ENCODE measurements around the gene ARF1. TPM values are rescaled to one million over a fixed set of nuclear protein-coding genes. Genes with fewer than 3 reads are reported as not detected.

ARF1 gene
- total RNA-seq, 2 experiments from 2014 or later: 163 to 322 TPM

DNA sequence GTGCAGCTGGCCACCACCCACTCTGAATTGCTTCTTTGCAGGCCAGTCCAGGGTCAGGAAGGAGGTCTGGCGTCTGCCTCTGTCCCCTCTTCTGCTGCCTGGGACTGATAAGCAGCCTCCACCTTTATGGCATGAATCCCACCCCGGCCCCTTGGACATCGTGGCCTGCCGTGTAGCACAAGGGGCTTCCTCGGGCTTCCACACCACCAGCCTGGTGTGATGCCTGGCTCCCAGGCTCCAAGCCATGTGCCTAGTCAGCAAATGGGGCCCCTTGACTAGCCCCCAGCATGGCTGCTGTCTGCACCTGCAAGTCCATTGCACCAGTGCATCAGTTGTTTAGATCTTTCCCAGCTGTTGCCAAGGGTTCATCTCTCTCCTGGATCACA lies 9.9 kb upstream of the ARF1 start:
- TF ChIP-seq, protein P1, sequence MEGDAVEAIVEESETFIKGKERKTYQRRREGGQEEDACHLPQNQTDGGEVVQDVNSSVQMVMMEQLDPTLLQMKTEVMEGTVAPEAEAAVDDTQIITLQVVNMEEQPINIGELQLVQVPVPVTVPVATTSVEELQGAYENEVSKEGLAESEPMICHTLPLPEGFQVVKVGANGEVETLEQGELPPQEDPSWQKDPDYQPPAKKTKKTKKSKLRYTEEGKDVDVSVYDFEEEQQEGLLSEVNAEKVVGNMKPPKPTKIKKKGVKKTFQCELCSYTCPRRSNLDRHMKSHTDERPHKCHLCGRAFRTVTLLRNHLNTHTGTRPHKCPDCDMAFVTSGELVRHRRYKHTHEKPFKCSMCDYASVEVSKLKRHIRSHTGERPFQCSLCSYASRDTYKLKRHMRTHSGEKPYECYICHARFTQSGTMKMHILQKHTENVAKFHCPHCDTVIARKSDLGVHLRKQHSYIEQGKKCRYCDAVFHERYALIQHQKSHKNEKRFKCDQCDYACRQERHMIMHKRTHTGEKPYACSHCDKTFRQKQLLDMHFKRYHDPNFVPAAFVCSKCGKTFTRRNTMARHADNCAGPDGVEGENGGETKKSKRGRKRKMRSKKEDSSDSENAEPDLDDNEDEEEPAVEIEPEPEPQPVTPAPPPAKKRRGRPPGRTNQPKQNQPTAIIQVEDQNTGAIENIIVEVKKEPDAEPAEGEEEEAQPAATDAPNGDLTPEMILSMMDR (conservative IDR thresholded peaks at IDR 0.05; ENCODE audit: low read length): no peak
- no peak for TF ChIP-seq EZH2phosphoT487 (IDR thresholded peaks at IDR 0.05; ENCODE audit: borderline replicate concordance, low read depth, low read length)
- no TSS peak for BruUV-seq (replicated peaks)
- CTCF ChIA-PET (ENCODE audit: unreplicated experiment): no interaction called here
- POLR2A ChIA-PET: no interaction called here
- Histone ChIP-seq H2AFZ (ENCODE audit: low read length) (no peak overlapping the region), H3K9me3 (ENCODE audit: low read length) (no peaks in the 10 kb centered on the region), H3K4me2 (ENCODE audit: low read length) (no peak overlapping the region), H4K20me1 (ENCODE audit: insufficient read depth, low read length) (no peaks in the 10 kb centered on the region; the same call in 1 of the 2 replicates), H3K4me3 (ENCODE audit: low read depth, low read length, poor library complexity, severe bottlenecking) (no peak overlapping the region), H3K4me1 (ENCODE audit: insufficient read depth, low read length, poor library complexity, severe bottlenecking) (no peaks in the 10 kb centered on the region), H3K36me3 (ENCODE audit: insufficient read depth, low read length) (no peaks in the 10 kb centered on the region), H3K79me2 (ENCODE audit: insufficient read depth, low read depth, low read length) (no peaks in the 10 kb centered on the region), H3K27ac (ENCODE audit: low read depth, low read length, poor library complexity, severe bottlenecking) (no peak overlapping the region), H3K9me2 (ENCODE audit: insufficient read depth, low read length) (no peaks in the 10 kb centered on the region)
- no peak for DNase-seq (ENCODE audit: low spot score)
- intact Hi-C loops (cut with micrococcal nuclease; ENCODE audit: unreplicated experiment): loop anchor here (2.0 kb wide), 1 partner anchor 74 kb away; no protein-coding TSS in a partner anchor

DNA sequence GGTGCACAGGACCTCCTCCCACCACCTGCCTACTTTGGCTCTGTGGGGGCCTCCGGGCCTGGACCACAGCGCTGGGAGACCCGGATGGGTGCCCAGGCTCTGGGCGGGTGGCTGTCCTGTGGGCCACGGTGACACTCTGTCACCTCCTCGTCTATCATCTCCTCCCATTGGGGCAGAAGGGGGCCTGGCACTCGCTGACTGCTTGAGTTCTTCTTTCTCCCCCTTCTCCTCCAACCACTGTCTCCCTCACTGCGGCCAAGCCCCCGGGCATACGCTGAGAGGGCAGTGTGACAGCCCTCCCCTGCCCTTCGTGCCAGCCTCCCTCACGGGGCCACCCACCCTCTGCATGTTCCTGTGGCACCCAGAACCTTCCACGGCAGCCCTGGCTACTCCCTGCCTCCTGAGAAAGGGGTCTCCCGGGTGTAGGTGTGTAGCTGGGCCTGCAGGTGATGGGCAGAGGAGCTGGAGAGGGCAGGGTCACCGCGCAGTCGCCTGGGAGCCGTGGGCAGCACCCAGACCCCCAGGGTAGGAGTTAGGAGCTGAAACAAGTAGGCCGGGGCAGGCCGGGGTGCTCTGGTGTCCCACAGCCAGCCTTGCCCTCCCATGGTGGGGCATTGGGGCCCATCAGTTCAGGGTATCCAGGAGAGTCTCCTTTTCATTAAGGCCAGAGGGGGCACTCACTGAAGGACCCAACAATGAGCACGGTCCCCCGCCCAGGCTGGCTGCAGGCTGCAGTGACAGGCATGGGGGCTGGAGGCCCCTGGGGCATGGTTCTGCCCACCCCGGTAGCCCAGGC lies 9.2 kb upstream of the ARF1 start:
- Histone ChIP-seq H3K27ac (ENCODE audit: low read depth, low read length, poor library complexity, severe bottlenecking) (no peak overlapping the region), H3K4me1 (ENCODE audit: insufficient read depth, low read length, poor library complexity, severe bottlenecking) (no peaks in the 10 kb centered on the region), H3K4me2 (ENCODE audit: low read length) (no peak overlapping the region), H2AFZ (ENCODE audit: low read length) (no peak overlapping the region), H4K20me1 (ENCODE audit: insufficient read depth, low read length) (no peaks in the 10 kb centered on the region; the same call in 1 of the 2 replicates), H3K9me3 (ENCODE audit: low read length) (no peaks in the 10 kb centered on the region), H3K4me3 (ENCODE audit: low read depth, low read length, poor library complexity, severe bottlenecking) (no peak overlapping the region), H3K9me2 (ENCODE audit: insufficient read depth, low read length) (no peaks in the 10 kb centered on the region), H3K79me2 (ENCODE audit: insufficient read depth, low read depth, low read length) (no peaks in the 10 kb centered on the region), H3K36me3 (ENCODE audit: insufficient read depth, low read length) (no peaks in the 10 kb centered on the region)
- no peak for TF ChIP-seq EZH2phosphoT487 (IDR thresholded peaks at IDR 0.05; ENCODE audit: borderline replicate concordance, low read depth, low read length)
- TF ChIP-seq, protein P1 (conservative IDR thresholded peaks at IDR 0.05; ENCODE audit: low read length): no peak
- no peak for DNase-seq (ENCODE audit: low spot score)
- BruUV-seq (replicated peaks): no TSS peak
- ChIA-PET POLR2A (no interaction called here), CTCF (ENCODE audit: unreplicated experiment) (no interaction called here)
- intact Hi-C loops (cut with micrococcal nuclease; ENCODE audit: unreplicated experiment): loop anchor here (2.0 kb wide), 1 partner anchor 74 kb away; no protein-coding TSS in a partner anchor

Measured in OCI-LY7 (cell line).